ENCODE data around the gene INO80E. TPM values are rescaled to one million over a fixed set of nuclear protein-coding genes. Genes with fewer than 3 reads are reported as not detected.

INO80E gene
- total and polyA plus RNA-seq, 2 of the 8 experiments (the other 6 are each of a cell fraction or from before 2014, with no cell fraction given) = 43.0 to 91.2 TPM

DNA sequence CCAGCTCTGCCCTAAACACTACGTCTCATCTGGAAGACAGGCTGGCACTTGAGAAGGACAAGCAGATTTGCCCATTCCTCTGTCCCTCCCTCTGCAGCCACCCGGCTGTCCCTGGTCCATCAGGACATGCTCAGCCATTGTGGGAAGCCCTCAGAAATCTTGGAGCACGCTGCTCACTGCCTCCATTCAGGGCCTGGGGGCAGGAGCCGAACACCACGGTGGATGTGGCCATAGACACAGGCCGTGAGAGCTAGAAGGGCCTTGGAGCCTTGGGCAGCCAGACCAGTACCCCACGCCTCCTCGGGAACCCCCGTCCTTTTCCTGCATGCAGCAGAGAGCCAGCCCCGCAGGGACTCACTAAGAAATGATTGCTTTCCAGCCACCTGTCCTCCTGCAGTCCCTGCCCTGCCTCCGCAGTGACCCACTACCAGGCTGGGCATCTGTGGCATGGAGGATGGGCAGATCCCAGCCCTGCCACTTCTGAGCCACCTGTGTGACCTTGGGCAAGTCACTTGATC is 11.4 kb downstream of the INO80E start:
- TF ChIP-seq GABPA (IDR thresholded peaks at IDR 0.05; ENCODE audit: borderline replicate concordance, insufficient read depth, low read length) = no peak
- TF ChIP-seq RBBP5 (IDR thresholded peaks at IDR 0.05; ENCODE audit: borderline replicate concordance, low read depth, low read length) = no peak
- no peak for TF ChIP-seq TAF1 (IDR thresholded peaks at IDR 0.05; ENCODE audit: low read depth, low read length)
- TF ChIP-seq HDAC2 (IDR thresholded peaks at IDR 0.05; ENCODE audit: borderline replicate concordance in 1 of 2, low read depth in 2 of 2, low read length in 2 of 2) = no peak
- no peak for TF ChIP-seq JUN (IDR thresholded peaks at IDR 0.05; ENCODE audit: low read depth, low read length)
- no peak for TF ChIP-seq NANOG (IDR thresholded peaks at IDR 0.05; ENCODE audit: insufficient read depth, low read depth, low read length, poor library complexity, severe bottlenecking)
- H2BK20ac ChIP-seq (ENCODE audit: low read length) = no peak overlapping the region
- H3K79me2 ChIP-seq (ENCODE audit: control insufficient read depth in 1 of 2, insufficient read depth in 2 of 2, low read length in 2 of 2) = no peaks in the 10 kb centered on the region
- H2AK5ac ChIP-seq (ENCODE audit: low read depth, low read length) = no peak overlapping the region
- no peak overlapping the region for H3K23ac ChIP-seq (ENCODE audit: insufficient read length)
- H2BK15ac ChIP-seq (ENCODE audit: low read length) = no peak overlapping the region
- H4K5ac ChIP-seq (ENCODE audit: insufficient read length, low read depth, low read length) = no peak overlapping the region
- H3K27ac ChIP-seq (ENCODE audit: low read depth, low read length) = no peak overlapping the region
- H3K79me1 ChIP-seq (ENCODE audit: low read depth, low read length) = no peaks in the 10 kb centered on the region
- no peak overlapping the region for H4K8ac ChIP-seq (ENCODE audit: extremely low read depth, insufficient read depth, low read length)
- H3K4ac ChIP-seq (replicated peaks; ENCODE audit: insufficient read length, low read depth, low read length) = no peak overlapping the region
- no peaks in the 10 kb centered on the region for H3K9me3 ChIP-seq (ENCODE audit: insufficient read depth in 2 of 2, low read depth in 1 of 2, low read length in 1 of 2)
- H3K14ac ChIP-seq (ENCODE audit: insufficient read length) = no peak overlapping the region
- H2BK120ac ChIP-seq (replicated peaks; ENCODE audit: low read depth, low read length) = no peak overlapping the region
- no peak overlapping the region for H2BK12ac ChIP-seq (ENCODE audit: low read depth, low read length)
- H3K56ac ChIP-seq (replicated peaks; ENCODE audit: insufficient read length, low read depth, low read length) = no peak overlapping the region
- no peak overlapping the region for H3K18ac ChIP-seq (ENCODE audit: extremely low read depth, low read length)
- no peak overlapping the region for H3K4me3 ChIP-seq (ENCODE audit: extremely low read depth in 1 of 4, insufficient read depth in 2 of 4, low read depth in 3 of 4, low read length in 4 of 4)
- DNase-seq (ENCODE audit: low read depth in 1 of 2, low spot score in 2 of 2) (no peak), FAIRE-seq (no peak)
- H4K20me1 ChIP-seq (replicated peaks in 1 of 2; ENCODE audit: control insufficient read depth in 1 of 2, insufficient read depth in 2 of 2, low read length in 2 of 2) = peaks cover 3 to 7% of the 10 kb centered on the region in 2 experiments
- no peak overlapping the region for H3K9ac ChIP-seq (replicated peaks in 1 of 4; ENCODE audit: extremely low read depth in 1 of 4, low read depth in 3 of 4, low read length in 3 of 4)
- H2BK5ac ChIP-seq (ENCODE audit: low read depth, low read length) = no peak overlapping the region
- CTCF ChIA-PET (ENCODE audit: partially characterized antibody) = interaction anchor here (1.9 to 3.2 kb wide), 4 partner anchors 7 to 159 kb away, joined by 5 to 10 read pairs (median 9); partner anchors contain the start of gene INO80E
- POLR2A ChIA-PET (ENCODE audit: partially characterized antibody) = interaction anchor here (1.6 to 4.9 kb wide), 5 partner anchors 11 to 199 kb away, joined by 4 to 34 read pairs (median 5); partner anchors contain the start of genes HIRIP3, INO80E and TLCD3B
- WGBS, 2 experiments (ENCODE audit: extremely low coverage in 1 of 2, insufficient coverage in 1 of 2, insufficient read length in 1 of 2, insufficient replicate concordance in 2 of 2, low coverage in 1 of 2, low lambda C conversion rate in 2 of 2, missing lambda C conversion rate in 1 of 2) = 89% methylated on average over 11 of the region's 11 CpGs; no CpG with 5 or more reads in 1 of the 2 experiments
- H3K27me3 ChIP-seq (replicated peaks in 1 of 4; ENCODE audit: control insufficient read depth in 3 of 4, extremely low read depth in 1 of 4, insufficient read depth in 3 of 4, low read length in 3 of 4) = peaks cover 0 to 23% (median 13%) of the 10 kb centered on the region in 4 experiments; a peak in 5 of 7 replicates
- H3K23me2 ChIP-seq (ENCODE audit: low read depth, low read length) = peaks cover 16% of the 10 kb centered on the region
- H3K4me2 ChIP-seq (ENCODE audit: insufficient read depth in 1 of 2, low read depth in 2 of 2, low read length in 2 of 2) = no peak overlapping the region
- H4K91ac ChIP-seq (replicated peaks; ENCODE audit: insufficient read length, low read length) = no peak overlapping the region
- H2AFZ ChIP-seq (ENCODE audit: low read length) = no peak overlapping the region
- peaks cover 0 to 7% (median 5%) of the 10 kb centered on the region in 4 experiments; a peak in 5 of 8 replicates for H3K36me3 ChIP-seq (ENCODE audit: control insufficient read depth in 2 of 4, insufficient read depth in 4 of 4, low read length in 3 of 4)
- peaks cover 0 to 25% (median 14%) of the 10 kb centered on the region in 4 experiments; a peak in 6 of 7 replicates for H3K4me1 ChIP-seq (replicated peaks in 1 of 4; ENCODE audit: control insufficient read depth in 3 of 4, insufficient read depth in 4 of 4, low read length in 3 of 4)
